Gastroesophageal sphincter (tissue), 3 donors: ENCODE measurements around the gene CAPN10.

Experiments used
- CTCF ChIP-seq, 4 experiments: fragments of 200-600 bp in 2 of 4; fragments of 450-650 bp in 2 of 4; sonication (generic) in 1 of 4; IDR thresholded peaks; one replicate each; pipeline ENCODE4 v1.5.1; 2017 to 2019; ENCODE audit warnings: antibody characterized with exemption in 4 of 4, mild to moderate bottlenecking in 2 of 4, moderate library complexity in 2 of 4
- EP300 ChIP-seq: sonication (generic); formaldehyde crosslinking; IDR thresholded peaks from one replicate; pipeline ENCODE4 v1.6.1; 2017; ENCODE audit warnings: antibody characterized with exemption, mild to moderate bottlenecking
- POLR2A ChIP-seq, 2 donors: fragments of 450-650 bp; IDR thresholded peaks; one replicate each; pipeline ENCODE4 v1.6.1; 2017; ENCODE audit warnings: antibody characterized with exemption in 2 of 2, mild to moderate bottlenecking in 2 of 2, moderate library complexity in 1 of 2

- TF ChIP-seq CTCF (IDR thresholded peaks at IDR 0.05) = no peak
- no peak for TF ChIP-seq EP300
- TF ChIP-seq POLR2A (IDR thresholded peaks at IDR 0.05) = no peak
Observed at GRCh38 chr2:240604939-240605716, 18.6 kb downstream of the CAPN10 start.
